Measurements from ENCODE around the gene AADACL3. TPM values are rescaled to one million over a fixed set of nuclear protein-coding genes. Genes with fewer than 3 reads are reported as not detected.

The AADACL3 gene
- total RNA-seq, 2 donors from 2014 or later: not detected

DNA sequence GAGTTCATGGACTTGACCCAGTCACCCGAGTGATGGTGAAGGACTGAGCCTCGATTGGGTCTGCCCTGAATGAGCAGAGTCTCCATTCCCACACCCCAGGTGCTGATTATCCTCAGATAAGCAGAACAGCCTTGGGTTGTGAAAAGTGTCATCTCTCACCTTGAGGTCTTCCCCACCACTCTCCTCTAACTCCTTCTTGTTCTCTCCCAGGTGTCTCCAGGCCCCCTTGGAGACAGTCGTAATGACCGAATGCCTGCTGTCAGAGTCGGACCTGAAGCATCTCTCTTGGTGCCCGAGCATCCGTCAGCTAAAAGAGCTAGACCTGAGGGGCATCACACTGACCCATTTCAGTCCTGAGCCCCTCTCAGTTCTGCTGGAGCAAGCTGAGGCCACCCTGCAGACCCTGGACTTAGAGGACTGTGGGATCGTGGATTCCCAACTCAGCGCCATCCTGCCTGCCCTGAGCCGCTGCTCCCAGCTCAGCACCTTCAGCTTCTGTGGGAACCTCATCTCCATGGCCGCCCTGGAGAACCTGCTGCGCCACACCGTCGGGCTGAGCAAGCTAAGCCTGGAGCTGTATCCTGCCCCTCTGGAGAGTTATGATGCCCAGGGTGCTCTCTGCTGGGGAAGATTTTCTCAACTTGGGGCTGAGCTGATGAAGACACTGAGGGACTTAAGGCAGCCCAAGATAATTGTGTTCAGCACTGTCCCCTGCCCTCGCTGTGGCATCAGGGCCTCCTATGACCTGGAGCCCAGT is 61.1 kb downstream of the AADACL3 start:
- H3K4me1 ChIP-seq: no peaks in the 10 kb centered on the region
- TF ChIP-seq, protein P1, sequence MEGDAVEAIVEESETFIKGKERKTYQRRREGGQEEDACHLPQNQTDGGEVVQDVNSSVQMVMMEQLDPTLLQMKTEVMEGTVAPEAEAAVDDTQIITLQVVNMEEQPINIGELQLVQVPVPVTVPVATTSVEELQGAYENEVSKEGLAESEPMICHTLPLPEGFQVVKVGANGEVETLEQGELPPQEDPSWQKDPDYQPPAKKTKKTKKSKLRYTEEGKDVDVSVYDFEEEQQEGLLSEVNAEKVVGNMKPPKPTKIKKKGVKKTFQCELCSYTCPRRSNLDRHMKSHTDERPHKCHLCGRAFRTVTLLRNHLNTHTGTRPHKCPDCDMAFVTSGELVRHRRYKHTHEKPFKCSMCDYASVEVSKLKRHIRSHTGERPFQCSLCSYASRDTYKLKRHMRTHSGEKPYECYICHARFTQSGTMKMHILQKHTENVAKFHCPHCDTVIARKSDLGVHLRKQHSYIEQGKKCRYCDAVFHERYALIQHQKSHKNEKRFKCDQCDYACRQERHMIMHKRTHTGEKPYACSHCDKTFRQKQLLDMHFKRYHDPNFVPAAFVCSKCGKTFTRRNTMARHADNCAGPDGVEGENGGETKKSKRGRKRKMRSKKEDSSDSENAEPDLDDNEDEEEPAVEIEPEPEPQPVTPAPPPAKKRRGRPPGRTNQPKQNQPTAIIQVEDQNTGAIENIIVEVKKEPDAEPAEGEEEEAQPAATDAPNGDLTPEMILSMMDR (IDR thresholded peaks at IDR 0.05): no peak
- no peaks in the 10 kb centered on the region for H3K36me3 ChIP-seq
- H3K27me3 ChIP-seq: no peaks in the 10 kb centered on the region
- DNase-seq (ENCODE audit: low spot score): peak; percentile 48
- no peak overlapping the region for H3K27ac ChIP-seq
- H3K4me3 ChIP-seq: no peak overlapping the region
- H3K9me3 ChIP-seq: no peaks in the 10 kb centered on the region

Other genes starting within 250 kb of the AADACL3 start
- gene DHRS3, start 97.9 kb upstream of the AADACL3 start, total RNA-seq: 10 to 100 TPM; 50.4 to 78.9 TPM
- gene AADACL4, start 72.0 kb upstream of the AADACL3 start, total RNA-seq: not detected
- not detected for gene CFAP107, start 30.1 kb downstream of the AADACL3 start, total RNA-seq
- gene PRAMEF12, start 57.6 kb downstream of the AADACL3 start, total RNA-seq: not detected
- not detected for gene PRAMEF1, start 75.3 kb downstream of the AADACL3 start, total RNA-seq
- gene PRAMEF11, start 115.3 kb downstream of the AADACL3 start, total RNA-seq: not detected
- not detected for gene HNRNPCL1, start 132.6 kb downstream of the AADACL3 start, total RNA-seq
- not detected for gene PRAMEF2, start 141.0 kb downstream of the AADACL3 start, total RNA-seq
- not detected for gene PRAMEF4, start 170.1 kb downstream of the AADACL3 start, total RNA-seq
- not detected for gene PRAMEF10, start 182.2 kb downstream of the AADACL3 start, total RNA-seq
- gene PRAMEF7, start 200.5 kb downstream of the AADACL3 start, total RNA-seq: not detected
- not detected for gene PRAMEF6, start 231.5 kb downstream of the AADACL3 start, total RNA-seq